Keratinocyte (primary cell): Measurements from ENCODE around the gene PIAS1.

Experiments used
- CTCF ChIP-seq, 3 experiments: IDR thresholded peaks in 1 of 3; conservative IDR thresholded peaks in 1 of 3; optimal IDR thresholded peaks in 1 of 3; 2 replicates in 2 of 3; 3 replicates in 1 of 3; pipeline versions ENCODE3 to v1.5.1; 2011; ENCODE audit warnings: low read length in 3 of 3, mild to moderate bottlenecking in 3 of 3, moderate library complexity in 2 of 3, control low read depth in 1 of 3, inconsistent platforms in 1 of 3; ENCODE audit not compliant: insufficient read depth in 2 of 3; ENCODE audit errors: extremely low read depth in 1 of 3
- EZH2 ChIP-seq: IDR thresholded peaks from one replicate; pipeline ENCODE4 v1.6.1; 2012; ENCODE audit warnings: inconsistent platforms, mild to moderate bottlenecking, low read length, moderate library complexity

DNA sequence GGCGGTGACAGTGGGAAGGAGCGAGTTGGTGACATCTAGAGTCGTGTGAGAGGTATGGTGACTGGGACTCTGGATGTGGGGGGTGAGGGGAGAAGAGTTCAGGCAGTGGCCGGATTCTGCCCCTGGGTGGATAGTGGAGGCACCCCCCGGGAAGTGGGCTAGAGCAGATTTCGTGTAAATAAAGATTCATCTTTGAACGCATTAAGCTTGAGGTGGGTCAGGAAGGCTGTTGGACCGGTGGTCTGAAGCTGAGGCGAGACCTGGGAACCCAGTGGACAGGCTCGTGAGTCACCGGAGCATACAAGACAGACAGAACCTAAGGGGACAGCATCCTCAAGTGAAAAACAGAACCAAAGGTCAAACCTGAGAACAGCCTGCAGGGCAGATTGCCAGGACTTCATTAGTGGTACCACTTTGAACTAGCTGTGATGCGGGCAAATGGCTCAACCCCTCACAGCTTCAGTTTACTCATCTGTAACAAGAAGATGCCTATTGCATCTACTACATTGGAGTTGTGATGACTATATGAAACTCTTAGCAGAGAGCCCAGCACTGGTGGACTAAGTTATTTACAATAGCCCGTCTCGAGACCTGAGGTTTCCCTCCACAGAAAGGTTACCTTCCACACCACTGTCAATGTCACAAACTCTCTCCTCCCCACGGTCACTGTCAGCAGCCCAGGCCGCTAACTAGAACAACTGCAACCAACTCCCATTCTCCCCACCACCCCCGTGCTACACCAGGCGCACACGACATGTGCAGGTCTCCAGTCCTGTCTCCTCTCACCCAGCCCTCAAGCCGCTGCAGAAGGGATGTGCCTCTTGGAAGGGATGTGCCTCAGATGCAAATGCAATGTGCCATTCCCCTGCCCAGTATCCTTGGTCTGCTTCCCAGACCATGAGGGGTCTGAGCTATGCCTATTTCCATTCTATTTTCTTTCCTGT, 176.3 kb downstream of the PIAS1 start:
- peak in 1 of 3 experiments; percentile 16 for TF ChIP-seq CTCF (optimal IDR thresholded peaks at IDR 0.05 in 1 of 3, IDR thresholded peaks at IDR 0.05 in 1 of 3, conservative IDR thresholded peaks at IDR 0.05 in 1 of 3; ENCODE audit: extremely low read depth in 1 of 3, insufficient read depth in 2 of 3, low read length in 3 of 3)
- no peak for TF ChIP-seq EZH2
